A673 (cell line): Measurements from ENCODE around the gene ZNF683. TPM values are rescaled to one million over a fixed set of nuclear protein-coding genes. Genes with fewer than 3 reads are reported as not detected.
A peak's percentile ranks its signal among the peaks of the same experiment; 100 is the strongest.

ENCODE experiments used
- BruUV-seq: library from RNA; stranded (reverse); fragments of 400-500 nt; replicated peaks from 2 replicates; lab custom pipeline; 2021; lab: Mats Ljungman, UMichigan
- CTCF ChIA-PET: fragments of 300-600 bp; sonication (Branson Sonifier 250); formaldehyde crosslinking; loops from one replicate; lab custom pipeline; 2022; ENCODE audit warnings: antibody characterized with exemption; lab: Charles Lee
- POLR2A ChIA-PET: fragments of 300-600 bp; sonication (Branson Sonifier 250); formaldehyde crosslinking; loops from one replicate; lab custom pipeline; 2022; ENCODE audit warnings: antibody characterized with exemption; ENCODE audit not compliant: low non-redundant PET; lab: Charles Lee
- DNase-seq: peaks from one replicate; pipeline ENCODE4 v3.0.0-alpha.2; 2015; ENCODE audit warnings: low spot score
- H3K27ac ChIP-seq: fragments of 200-600 bp; sonication (generic); 2 replicates; pipeline ENCODE4 v1.5.1; 2016; ENCODE audit warnings: mixed run types, low read depth, mild to moderate bottlenecking, mixed read lengths, antibody characterized with exemption, low read length; ENCODE audit not compliant: poor library complexity, severe bottlenecking
- H3K27me3 ChIP-seq: fragments of 200-600 bp; sonication (generic); replicated peaks from 2 replicates; pipeline ENCODE4 v1.6.1; 2017; ENCODE audit warnings: mixed run types, low read depth, mild to moderate bottlenecking, mixed read lengths, antibody characterized with exemption, low read length; ENCODE audit not compliant: insufficient read depth, poor library complexity
- H3K36me3 ChIP-seq: fragments of 200-600 bp; sonication (generic); 2 replicates; pipeline ENCODE4 v1.6.1; 2016; ENCODE audit warnings: mixed run types, mild to moderate bottlenecking, mixed read lengths, antibody characterized with exemption, low read length; ENCODE audit not compliant: insufficient read depth, poor library complexity, severe bottlenecking
- H3K4me1 ChIP-seq: fragments of 200-600 bp; sonication (generic); 2 replicates; pipeline ENCODE4 v1.6.1; 2017; ENCODE audit warnings: mixed run types, mild to moderate bottlenecking, mixed read lengths, antibody characterized with exemption, low read length; ENCODE audit not compliant: insufficient read depth, poor library complexity, severe bottlenecking
- H3K4me3 ChIP-seq: fragments of 200-600 bp; sonication (generic); 2 replicates; pipeline ENCODE4 v1.5.1; 2016; ENCODE audit warnings: low read depth, mixed run types, mild to moderate bottlenecking, mixed read lengths, low read length; ENCODE audit not compliant: poor library complexity, severe bottlenecking
- H3K9me3 ChIP-seq: fragments of 200-600 bp; sonication (generic); 2 replicates; pipeline ENCODE4 v1.6.1; 2016; ENCODE audit warnings: mixed run types, low read depth, mild to moderate bottlenecking, mixed read lengths, antibody characterized with exemption, low read length; ENCODE audit not compliant: poor library complexity, severe bottlenecking
- CTCF ChIP-seq: fragments of 300-800, 200-600 bp; sonication (generic); conservative IDR thresholded peaks from 2 replicates; pipeline ENCODE4 v1.5.1; 2017; ENCODE audit warnings: low read depth, mild to moderate bottlenecking, antibody characterized with exemption, low read length, moderate library complexity, mixed read lengths
- EZH2 ChIP-seq: fragments of 200-600 bp; sonication (generic); IDR thresholded peaks from 2 replicates; pipeline ENCODE4 v1.6.1; 2017; ENCODE audit warnings: borderline replicate concordance, low read depth, mild to moderate bottlenecking, mixed read lengths, antibody characterized with exemption, low read length; ENCODE audit not compliant: poor library complexity, severe bottlenecking
- intact Hi-C: fragments of 100-400 bp; cut with micrococcal nuclease; formaldehyde crosslinking; loops from one replicate; pipeline ENCODE4 v1.10.0; 2022; ENCODE audit not compliant: unreplicated experiment
- total RNA-seq: library from RNA; stranded (reverse); gene quantifications from 2 replicates; pipeline ENCODE4 v1.2.3, GENCODE V29; 2021

Gene ZNF683
- total RNA-seq, 1 experiment from 2014 or later = not detected

- DNase-seq = peak; percentile 74
- intact Hi-C loops = loop anchor here (5.0 kb wide), 1 partner anchor 130 kb away; no protein-coding TSS in a partner anchor
- H3K9me3 ChIP-seq = no peaks in the 10 kb centered on the region
- no peak overlapping the region for H3K27ac ChIP-seq
- H3K4me3 ChIP-seq = no peak overlapping the region
- H3K36me3 ChIP-seq = no peaks in the 10 kb centered on the region
- ChIA-PET CTCF (interaction anchor here (0.5 to 1.6 kb wide), 14 partner anchors 13 to 385 kb away, joined by 3 to 10 read pairs (median 4); partner anchors contain the start of genes DHDDS and PIGV), POLR2A (no interaction called here)
- TF ChIP-seq CTCF = peak; percentile 90
- no peak for TF ChIP-seq EZH2
- peaks cover 53% of the 10 kb centered on the region for H3K27me3 ChIP-seq
- no TSS peak for BruUV-seq
- H3K4me1 ChIP-seq = no peaks in the 10 kb centered on the region
These were observed 44.7 kb upstream of the ZNF683 start for GRCh38 chr1:26417111-26417759.

- no peaks in the 10 kb centered on the region for H3K4me1 ChIP-seq
- H3K27me3 ChIP-seq = peaks cover 75% of the 10 kb centered on the region
- BruUV-seq = no TSS peak
- CTCF ChIA-PET = no interaction called here
- H3K4me3 ChIP-seq = no peak overlapping the region
- no peak for TF ChIP-seq CTCF
- TF ChIP-seq EZH2 = no peak
- no peak overlapping the region for H3K27ac ChIP-seq
- POLR2A ChIA-PET = no interaction called here
- no peaks in the 10 kb centered on the region for H3K9me3 ChIP-seq
- intact Hi-C loops = no loop called here
- no peak for DNase-seq
- H3K36me3 ChIP-seq = no peaks in the 10 kb centered on the region
These were observed 40.5 kb upstream of the ZNF683 start for GRCh38 chr1:26413031-26413430.

- no peak overlapping the region for H3K4me3 ChIP-seq
- H3K4me1 ChIP-seq = no peaks in the 10 kb centered on the region
- H3K9me3 ChIP-seq = no peaks in the 10 kb centered on the region
- H3K27me3 ChIP-seq = peaks cover 75% of the 10 kb centered on the region
- BruUV-seq = no TSS peak
- no peak overlapping the region for H3K27ac ChIP-seq
- POLR2A ChIA-PET = no interaction called here
- no peaks in the 10 kb centered on the region for H3K36me3 ChIP-seq
- intact Hi-C loops = no loop called here
- no peak for TF ChIP-seq CTCF
- TF ChIP-seq EZH2 = no peak
- peak; percentile 39 for DNase-seq
- CTCF ChIA-PET = no interaction called here
These were observed 39.8 kb upstream of the ZNF683 start for GRCh38 chr1:26412180-26412840.
